ENCODE measurements around the gene FAM124A. TPM values are rescaled to one million over a fixed set of nuclear protein-coding genes. Genes with fewer than 3 reads are reported as not detected.

FAM124A gene
- total RNA-seq, 2 experiments from 2014 or later: 0.13 TPM; not detected in 1

- POLR2A ChIA-PET: no interaction called here
These were observed 8.9 kb upstream of the FAM124A start for GRCh38 chr13:51213173-51213728.

GRCh38 chr13:51218626-51219025, 3.6 kb upstream of the FAM124A start:
- ChIA-PET CTCF (no interaction called here), POLR2A (no interaction called here)

More at GRCh38 chr13:51213173-51213728, 8.9 kb upstream of the FAM124A start:
- CTCF ChIA-PET: no interaction called here

- ChIA-PET POLR2A (no interaction called here), CTCF (no interaction called here)
These were observed 1.5 kb upstream of the FAM124A start for GRCh38 chr13:51220706-51221105.

GRCh38 chr13:51221108-51221507, 1.1 kb upstream of the FAM124A start:
- POLR2A ChIA-PET: no interaction called here
- CTCF ChIA-PET: no interaction called here

- CTCF ChIA-PET: no interaction called here
These were observed 543 bp upstream of the FAM124A start for GRCh38 chr13:51221674-51222036.

GRCh38 chr13:51222686-51223559, 725 bp downstream of the FAM124A start:
- ChIA-PET CTCF (interaction anchor here (0.6 to 1.5 kb wide), 3 partner anchors 9 to 131 kb away, joined by 3 to 4 read pairs (median 3); no protein-coding TSS in a partner anchor), POLR2A (no interaction called here)

More at GRCh38 chr13:51221674-51222036, 543 bp upstream of the FAM124A start:
- POLR2A ChIA-PET: no interaction called here

GRCh38 chr13:51223560-51224270, 1.5 kb downstream of the FAM124A start:
- ChIA-PET POLR2A (no interaction called here), CTCF (interaction anchor here (0.7 to 1.5 kb wide), 2 partner anchors 8 to 63 kb away, joined by 3 to 4 read pairs; no protein-coding TSS in a partner anchor)

- POLR2A ChIA-PET: no interaction called here
- CTCF ChIA-PET: interaction anchor here (0.7 kb wide), 1 partner anchor 184 kb away, joined by 3 read pairs; no protein-coding TSS in a partner anchor
These were observed 2.8 kb downstream of the FAM124A start for GRCh38 chr13:51225029-51225428.

GRCh38 chr13:51227404-51227803, 5.2 kb downstream of the FAM124A start:
- ChIA-PET CTCF (no interaction called here), POLR2A (no interaction called here)

GRCh38 chr13:51229101-51229719, 7.0 kb downstream of the FAM124A start:
- POLR2A ChIA-PET: no interaction called here

GRCh38 chr13:51229731-51230130, 7.5 kb downstream of the FAM124A start:
- CTCF ChIA-PET: no interaction called here
- POLR2A ChIA-PET: no interaction called here

More at GRCh38 chr13:51229101-51229719, 7.0 kb downstream of the FAM124A start:
- CTCF ChIA-PET: no interaction called here

GRCh38 chr13:51230477-51231105, 8.4 kb downstream of the FAM124A start:
- CTCF ChIA-PET: interaction anchor here (0.5 kb wide), 1 partner anchor 163 kb away, joined by 3 read pairs; no protein-coding TSS in a partner anchor
- POLR2A ChIA-PET: interaction anchor here (0.6 kb wide), 2 partner anchors 394 to 739 kb away, joined by 3 to 5 read pairs; no protein-coding TSS in a partner anchor

GRCh38 chr13:51231456-51231855, 9.3 kb downstream of the FAM124A start:
- CTCF ChIA-PET: interaction anchor here (0.5 to 1.1 kb wide), 2 partner anchors 8 to 164 kb away, joined by 3 read pairs; no protein-coding TSS in a partner anchor
- POLR2A ChIA-PET: no interaction called here

- ChIA-PET CTCF (interaction anchor here (1.1 kb wide), 1 partner anchor 9 kb away, joined by 3 read pairs; no protein-coding TSS in a partner anchor), POLR2A (no interaction called here)
These were observed 10.1 kb downstream of the FAM124A start for GRCh38 chr13:51232328-51232727.

GRCh38 chr13:51233117-51233826, 11.1 kb downstream of the FAM124A start:
- CTCF ChIA-PET: no interaction called here

GRCh38 chr13:51234676-51235075, 12.5 kb downstream of the FAM124A start:
- CTCF ChIA-PET: no interaction called here

More at GRCh38 chr13:51233117-51233826, 11.1 kb downstream of the FAM124A start:
- POLR2A ChIA-PET: no interaction called here

GRCh38 chr13:51235186-51235585, 13.0 kb downstream of the FAM124A start:
- CTCF ChIA-PET: no interaction called here
- POLR2A ChIA-PET: no interaction called here

More at GRCh38 chr13:51234676-51235075, 12.5 kb downstream of the FAM124A start:
- POLR2A ChIA-PET: no interaction called here

- POLR2A ChIA-PET: no interaction called here
- CTCF ChIA-PET: interaction anchor here (1.3 kb wide), 1 partner anchor 50 kb away, joined by 3 read pairs; no protein-coding TSS in a partner anchor
These were observed 13.7 kb downstream of the FAM124A start for GRCh38 chr13:51235756-51236490.

Measured in activated CD8-positive, alpha-beta memory T cell treated with anti-CD3 and anti-CD28 coated beads for 36 hours (primary cell).